ENCODE data around the gene ARHGAP10. TPM values are rescaled to one million over a fixed set of nuclear protein-coding genes. Genes with fewer than 3 reads are reported as not detected.

The ARHGAP10 gene
- total RNA-seq, 1 experiment from 2014 or later, result 4.8 TPM

DNA sequence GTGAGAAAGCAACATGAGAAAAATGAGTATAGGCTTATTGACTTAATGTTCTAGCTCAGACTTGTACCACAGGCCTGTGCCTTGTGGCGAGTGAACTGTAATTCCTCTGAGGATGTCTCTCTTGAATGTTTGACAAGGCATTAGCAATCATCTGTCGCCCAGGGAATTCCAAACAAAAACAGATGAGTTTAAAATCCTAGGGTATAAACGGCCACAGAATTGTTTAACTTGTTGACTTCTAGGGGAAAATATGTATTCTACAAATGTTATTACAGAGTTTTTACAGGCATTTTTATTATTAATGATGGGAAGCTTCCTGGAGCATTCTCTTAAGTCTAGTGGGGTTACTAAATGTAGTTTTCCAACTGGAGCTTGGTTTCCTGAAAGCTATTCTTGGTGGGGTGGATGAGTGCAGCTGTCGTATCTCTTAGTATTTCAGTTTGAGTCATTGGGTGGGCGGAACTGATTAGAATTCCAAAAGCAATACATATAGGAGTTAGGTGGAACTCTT, 40.6 kb downstream of the ARHGAP10 start:
- TF ChIP-seq, protein P1, sequence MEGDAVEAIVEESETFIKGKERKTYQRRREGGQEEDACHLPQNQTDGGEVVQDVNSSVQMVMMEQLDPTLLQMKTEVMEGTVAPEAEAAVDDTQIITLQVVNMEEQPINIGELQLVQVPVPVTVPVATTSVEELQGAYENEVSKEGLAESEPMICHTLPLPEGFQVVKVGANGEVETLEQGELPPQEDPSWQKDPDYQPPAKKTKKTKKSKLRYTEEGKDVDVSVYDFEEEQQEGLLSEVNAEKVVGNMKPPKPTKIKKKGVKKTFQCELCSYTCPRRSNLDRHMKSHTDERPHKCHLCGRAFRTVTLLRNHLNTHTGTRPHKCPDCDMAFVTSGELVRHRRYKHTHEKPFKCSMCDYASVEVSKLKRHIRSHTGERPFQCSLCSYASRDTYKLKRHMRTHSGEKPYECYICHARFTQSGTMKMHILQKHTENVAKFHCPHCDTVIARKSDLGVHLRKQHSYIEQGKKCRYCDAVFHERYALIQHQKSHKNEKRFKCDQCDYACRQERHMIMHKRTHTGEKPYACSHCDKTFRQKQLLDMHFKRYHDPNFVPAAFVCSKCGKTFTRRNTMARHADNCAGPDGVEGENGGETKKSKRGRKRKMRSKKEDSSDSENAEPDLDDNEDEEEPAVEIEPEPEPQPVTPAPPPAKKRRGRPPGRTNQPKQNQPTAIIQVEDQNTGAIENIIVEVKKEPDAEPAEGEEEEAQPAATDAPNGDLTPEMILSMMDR (conservative IDR thresholded peaks at IDR 0.05; ENCODE audit: low read depth, low read length), result no peak
- TF ChIP-seq EZH2 (IDR thresholded peaks at IDR 0.05; ENCODE audit: borderline replicate concordance, low read depth, low read length, poor library complexity, severe bottlenecking), result no peak
- H3K4me3 ChIP-seq (ENCODE audit: low read depth, low read length, poor library complexity, severe bottlenecking), result no peak overlapping the region
- BruUV-seq (replicated peaks), result no TSS peak
- ChIA-PET POLR2A (ENCODE audit: low non-redundant PET) (no interaction called here), CTCF (no interaction called here)
- intact Hi-C loops (cut with micrococcal nuclease; ENCODE audit: unreplicated experiment), result no loop called here
- peak; percentile 19 for DNase-seq (ENCODE audit: low spot score)
- no peaks in the 10 kb centered on the region for H3K36me3 ChIP-seq (ENCODE audit: insufficient read depth, low read length, poor library complexity, severe bottlenecking)
- H3K27ac ChIP-seq (ENCODE audit: low read depth, low read length, poor library complexity, severe bottlenecking), result no peak overlapping the region
- H3K4me1 ChIP-seq (ENCODE audit: insufficient read depth, low read length, poor library complexity, severe bottlenecking), result peaks cover 40% of the 10 kb centered on the region
- H3K27me3 ChIP-seq (replicated peaks; ENCODE audit: insufficient read depth, low read depth, low read length, poor library complexity), result no peaks in the 10 kb centered on the region
- no peaks in the 10 kb centered on the region for H3K9me3 ChIP-seq (ENCODE audit: low read depth, low read length, poor library complexity, severe bottlenecking)

DNA sequence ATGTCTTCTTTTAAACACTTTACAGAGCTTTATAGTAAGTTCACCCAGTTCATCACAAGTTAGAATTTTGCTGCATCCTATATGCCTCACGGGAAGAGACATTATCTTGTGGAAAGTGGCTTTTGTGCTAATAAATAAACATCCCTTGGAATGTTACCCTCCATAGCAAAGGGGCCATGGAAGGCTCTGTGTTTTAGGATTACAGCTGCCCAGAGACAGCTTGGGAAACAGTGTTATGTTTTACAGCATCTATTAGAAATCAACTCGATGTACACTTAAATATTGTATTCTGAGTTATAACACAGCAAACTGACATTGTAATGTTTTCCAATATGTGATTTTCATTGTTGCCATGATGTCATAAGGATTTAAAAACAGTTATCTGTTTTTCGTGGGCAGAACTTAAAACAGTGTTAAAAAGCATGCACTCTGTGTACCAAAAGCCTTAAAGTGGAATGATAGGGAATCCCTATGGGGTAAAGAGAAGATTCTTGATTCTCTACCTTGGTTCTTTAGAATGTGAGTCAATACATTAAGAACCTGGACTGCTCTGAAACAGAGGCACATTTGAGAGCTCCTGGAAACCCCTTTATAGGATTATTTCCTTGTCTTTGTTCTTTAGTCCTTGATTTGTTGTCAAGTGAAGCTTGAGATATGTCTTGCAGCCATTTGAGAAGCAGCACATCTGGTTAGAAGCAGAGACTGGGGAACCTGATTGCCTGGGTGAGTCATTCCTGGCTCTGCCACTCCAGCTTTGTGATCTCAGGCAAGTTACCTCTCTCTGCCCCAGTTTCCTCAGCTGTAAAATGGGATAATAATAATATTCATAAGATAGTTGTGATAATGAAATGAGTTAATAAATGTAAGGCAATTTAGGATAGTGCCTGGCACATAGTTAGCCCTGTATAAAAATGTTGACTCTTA, 41.6 kb downstream of the ARHGAP10 start:
- Histone ChIP-seq H3K9me3 (ENCODE audit: low read depth, low read length, poor library complexity, severe bottlenecking) (no peaks in the 10 kb centered on the region), H3K27ac (ENCODE audit: low read depth, low read length, poor library complexity, severe bottlenecking) (no peak overlapping the region), H3K27me3 (replicated peaks; ENCODE audit: insufficient read depth, low read depth, low read length, poor library complexity) (no peaks in the 10 kb centered on the region), H3K4me1 (ENCODE audit: insufficient read depth, low read length, poor library complexity, severe bottlenecking) (peaks cover 31% of the 10 kb centered on the region), H3K36me3 (ENCODE audit: insufficient read depth, low read length, poor library complexity, severe bottlenecking) (no peaks in the 10 kb centered on the region), H3K4me3 (ENCODE audit: low read depth, low read length, poor library complexity, severe bottlenecking) (no peak overlapping the region)
- CTCF ChIA-PET, result interaction anchor here (0.6 kb wide), 1 partner anchor 178 kb away, joined by 5 read pairs; no protein-coding TSS in a partner anchor
- POLR2A ChIA-PET (ENCODE audit: low non-redundant PET), result no interaction called here
- peak; percentile 37 for DNase-seq (ENCODE audit: low spot score)
- intact Hi-C loops (cut with micrococcal nuclease; ENCODE audit: unreplicated experiment), result no loop called here
- no peak for TF ChIP-seq EZH2 (IDR thresholded peaks at IDR 0.05; ENCODE audit: borderline replicate concordance, low read depth, low read length, poor library complexity, severe bottlenecking)
- TF ChIP-seq, protein P1 (conservative IDR thresholded peaks at IDR 0.05; ENCODE audit: low read depth, low read length), result no peak
- no TSS peak for BruUV-seq (replicated peaks)

DNA sequence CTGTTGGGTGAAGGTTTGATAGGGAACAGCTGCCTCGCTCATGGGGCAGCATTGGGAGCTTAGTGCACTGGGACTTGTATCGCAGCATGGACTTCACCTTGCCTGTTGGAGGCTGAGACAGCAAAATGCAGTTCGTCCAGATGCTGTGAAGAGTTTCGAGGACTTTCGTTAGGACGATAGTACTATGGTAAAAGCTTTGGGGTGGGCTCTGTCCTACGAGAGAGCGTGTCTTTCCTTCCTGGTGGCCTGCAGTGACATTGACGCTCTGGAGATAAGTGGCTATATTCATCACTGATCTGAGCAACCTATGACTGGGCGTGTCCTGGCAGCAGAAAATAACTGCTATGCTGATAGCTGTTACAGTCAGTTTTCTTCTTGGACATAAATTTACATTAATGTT, 44.8 kb downstream of the ARHGAP10 start:
- Histone ChIP-seq H3K27me3 (replicated peaks; ENCODE audit: insufficient read depth, low read depth, low read length, poor library complexity) (no peaks in the 10 kb centered on the region), H3K36me3 (ENCODE audit: insufficient read depth, low read length, poor library complexity, severe bottlenecking) (no peaks in the 10 kb centered on the region), H3K9me3 (ENCODE audit: low read depth, low read length, poor library complexity, severe bottlenecking) (no peaks in the 10 kb centered on the region), H3K27ac (ENCODE audit: low read depth, low read length, poor library complexity, severe bottlenecking) (no peak overlapping the region), H3K4me3 (ENCODE audit: low read depth, low read length, poor library complexity, severe bottlenecking) (no peak overlapping the region), H3K4me1 (ENCODE audit: insufficient read depth, low read length, poor library complexity, severe bottlenecking) (peaks cover 24% of the 10 kb centered on the region)
- ChIA-PET POLR2A (ENCODE audit: low non-redundant PET) (no interaction called here), CTCF (no interaction called here)
- no peak for TF ChIP-seq EZH2 (IDR thresholded peaks at IDR 0.05; ENCODE audit: borderline replicate concordance, low read depth, low read length, poor library complexity, severe bottlenecking)
- TF ChIP-seq, protein P1 (conservative IDR thresholded peaks at IDR 0.05; ENCODE audit: low read depth, low read length), result no peak
- no TSS peak for BruUV-seq (replicated peaks)
- DNase-seq (ENCODE audit: low spot score), result no peak
- intact Hi-C loops (cut with micrococcal nuclease; ENCODE audit: unreplicated experiment), result no loop called here

Measured in A673 (cell line).